GM12892 (cell line): ENCODE measurements around the gene AWAT2.
A peak's percentile ranks its signal among the peaks of the same experiment; 100 is the strongest.

Source experiments
- DNase-seq: peaks from one replicate; pipeline ENCODE4 v3.0.0; 2011; ENCODE audit not compliant: insufficient read length
- FAIRE-seq: peaks from 2 replicates; lab custom pipeline; 2011; peaks lifted over from hg19 to GRCh38; lab: Jason Lieb, UNC
- POLR2A ChIP-seq: IDR thresholded peaks from 2 replicates; pipeline ENCODE4 v1.6.1; 2011; ENCODE audit warnings: low read depth, low read length, control low read depth
- POLR2AphosphoS5 ChIP-seq: IDR thresholded peaks from 2 replicates; pipeline ENCODE4 v1.6.1; 2011; ENCODE audit warnings: low read depth, low read length, control low read depth
- TAF1 ChIP-seq: IDR thresholded peaks from 2 replicates; pipeline ENCODE4 v1.6.1; 2011; ENCODE audit warnings: low read depth, mild to moderate bottlenecking, control low read depth, low read length, borderline replicate concordance

The AWAT2 gene

DNA sequence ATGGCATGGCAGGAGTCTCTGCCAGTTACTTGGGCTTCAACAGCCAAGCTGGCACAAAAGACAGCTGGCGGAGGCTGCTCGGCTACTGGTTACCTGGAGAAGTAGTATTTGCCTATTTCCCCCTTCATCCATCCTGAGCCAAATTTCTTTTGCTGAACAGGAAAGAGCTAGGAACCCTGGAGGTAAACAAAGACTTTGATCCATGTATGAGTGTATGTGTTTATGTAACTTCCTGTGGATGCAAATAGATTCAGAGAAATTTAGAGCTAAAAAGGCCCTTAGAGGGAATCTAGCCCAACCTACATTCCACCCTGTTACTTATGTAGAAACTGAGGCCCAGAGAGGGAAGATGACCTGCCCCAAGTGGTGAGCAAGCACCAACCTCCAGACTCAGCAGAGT, 11.2 kb downstream of the AWAT2 start:
- FAIRE-seq: no peak
- TF ChIP-seq POLR2AphosphoS5: no peak
- no peak for TF ChIP-seq POLR2A
- no peak for TF ChIP-seq TAF1

DNA sequence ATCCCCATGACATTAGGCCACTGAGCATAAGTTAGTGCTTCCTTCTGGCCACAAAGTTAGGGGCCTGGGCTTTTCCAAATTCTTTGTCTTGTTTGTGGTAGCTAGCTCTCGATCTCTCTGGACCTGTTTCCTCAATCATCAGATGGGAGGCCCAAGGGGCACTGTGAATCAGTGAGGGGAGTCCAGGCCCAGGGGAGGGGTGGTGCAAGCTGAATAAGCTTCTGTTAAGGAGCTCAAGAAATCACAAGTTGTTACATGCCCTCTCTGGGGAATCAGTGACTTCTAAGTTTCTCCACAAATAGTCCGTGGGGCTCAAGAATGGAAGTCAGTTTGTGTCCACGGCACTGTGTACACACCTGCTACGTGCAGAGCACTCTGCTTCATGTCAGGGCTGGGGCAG, 15.1 kb downstream of the AWAT2 start:
- DNase-seq (no peak), FAIRE-seq (no peak)
- no peak for TF ChIP-seq TAF1

More for the DNA sequence above, 11.2 kb downstream of the AWAT2 start:
- DNase-seq: no peak

DNA sequence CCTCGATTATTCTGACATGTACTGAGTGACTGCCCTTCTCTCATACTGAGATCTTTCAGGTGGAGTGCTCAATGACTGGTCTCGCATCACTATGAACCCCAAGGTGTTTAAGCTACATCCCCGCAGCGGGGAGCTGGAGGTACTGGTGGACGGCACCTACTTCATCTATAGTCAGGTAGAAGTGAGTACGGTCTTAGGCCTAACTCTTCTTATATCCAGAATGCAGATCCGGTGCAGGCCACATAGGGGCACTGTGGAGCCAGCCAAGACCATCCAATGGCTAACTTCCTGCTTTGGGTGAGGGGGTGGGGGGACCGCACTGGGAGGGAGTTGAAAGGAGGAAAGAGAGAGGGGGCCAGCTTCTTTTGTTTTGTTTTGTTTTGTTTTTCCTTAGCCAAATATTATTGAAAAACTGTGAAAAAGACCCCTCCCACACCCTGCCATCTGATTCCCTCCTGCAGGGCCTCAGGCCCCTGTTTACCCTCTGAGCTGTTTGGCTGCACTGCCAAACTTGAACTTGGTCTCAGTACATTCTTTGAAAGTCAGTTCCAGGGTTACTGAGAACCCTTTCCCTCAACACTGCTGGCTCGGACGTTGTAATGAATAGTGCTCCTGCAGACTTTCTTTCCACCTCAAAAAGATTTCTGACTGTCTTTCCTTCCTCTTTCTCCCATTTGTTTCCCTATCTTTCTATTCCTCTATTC, 16.2 kb downstream of the AWAT2 start:
- DNase-seq: no peak
- TF ChIP-seq POLR2AphosphoS5 (no peak), TAF1 (no peak), POLR2A (no peak)
- FAIRE-seq: peak; percentile 67

DNA sequence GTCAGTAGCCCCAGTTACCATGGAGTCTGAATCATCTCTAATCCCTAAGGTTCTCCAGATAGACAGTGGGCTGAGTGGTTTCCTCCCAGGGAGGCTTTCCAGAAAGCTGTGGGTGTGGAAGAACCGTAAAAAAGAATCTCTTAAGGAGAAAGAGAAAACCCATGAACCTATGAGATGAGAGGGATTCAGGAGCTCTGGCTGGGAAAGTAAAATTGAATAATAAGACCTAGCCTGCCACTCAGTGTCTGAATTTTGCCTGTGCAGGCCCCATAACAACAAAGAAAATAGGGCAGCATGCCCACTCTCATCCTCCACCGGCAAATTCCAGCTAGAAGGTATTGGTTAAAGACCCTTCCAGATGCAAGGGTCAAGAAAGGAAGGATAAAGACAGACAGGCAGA, 16.9 kb downstream of the AWAT2 start:
- TF ChIP-seq POLR2A: no peak
- TF ChIP-seq TAF1: no peak
- TF ChIP-seq POLR2AphosphoS5: no peak
- FAIRE-seq: no peak

DNA sequence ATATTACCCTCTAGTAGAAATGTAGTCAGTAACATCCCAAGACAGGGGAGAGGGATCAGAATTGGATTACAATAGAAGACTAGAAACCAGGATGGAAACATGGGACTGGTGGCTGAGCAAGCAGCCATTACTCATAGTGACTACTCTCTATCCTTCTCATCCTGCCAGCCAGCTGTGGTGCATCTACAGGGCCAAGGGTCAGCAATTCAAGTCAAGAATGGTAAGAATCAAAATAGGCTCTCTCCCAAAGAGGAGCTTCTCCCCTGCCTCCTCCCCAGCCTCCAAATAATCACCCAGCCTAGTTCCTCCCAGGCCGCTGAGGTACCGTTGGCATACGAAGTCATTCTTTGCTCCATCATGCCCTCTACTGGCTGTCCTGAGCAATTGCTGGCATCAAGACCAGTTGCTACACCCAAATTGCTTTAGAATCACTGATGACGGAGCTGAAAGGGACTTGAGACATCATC, 19.4 kb downstream of the AWAT2 start:
- peak; percentile 32 for DNase-seq
- peak; percentile 93 for FAIRE-seq
- no peak for TF ChIP-seq POLR2AphosphoS5
- no peak for TF ChIP-seq TAF1
- no peak for TF ChIP-seq POLR2A

More for the DNA sequence above, 16.9 kb downstream of the AWAT2 start:
- no peak for DNase-seq

DNA sequence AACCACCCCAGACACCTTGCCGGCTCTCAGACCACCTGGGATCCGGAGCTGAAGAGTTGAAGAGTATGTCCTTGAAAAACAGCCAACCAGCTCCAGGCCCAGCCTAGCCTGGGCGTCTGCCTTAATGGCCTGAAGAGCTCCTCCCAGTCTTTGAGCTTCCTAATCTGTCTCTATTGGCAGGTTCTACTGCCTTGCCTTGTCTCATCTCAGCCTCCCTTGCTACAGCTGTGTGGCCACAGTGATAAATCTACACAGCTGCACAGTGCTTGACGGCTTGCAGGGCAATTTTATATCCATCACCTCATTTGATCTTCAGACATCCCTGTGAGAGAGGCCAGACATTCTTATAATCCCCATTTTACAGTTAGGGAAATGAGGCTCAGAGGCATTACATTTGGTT, 19.9 kb downstream of the AWAT2 start:
- FAIRE-seq (no peak), DNase-seq (no peak)
- TF ChIP-seq TAF1: no peak
- no peak for TF ChIP-seq POLR2A
- TF ChIP-seq POLR2AphosphoS5: no peak

DNA sequence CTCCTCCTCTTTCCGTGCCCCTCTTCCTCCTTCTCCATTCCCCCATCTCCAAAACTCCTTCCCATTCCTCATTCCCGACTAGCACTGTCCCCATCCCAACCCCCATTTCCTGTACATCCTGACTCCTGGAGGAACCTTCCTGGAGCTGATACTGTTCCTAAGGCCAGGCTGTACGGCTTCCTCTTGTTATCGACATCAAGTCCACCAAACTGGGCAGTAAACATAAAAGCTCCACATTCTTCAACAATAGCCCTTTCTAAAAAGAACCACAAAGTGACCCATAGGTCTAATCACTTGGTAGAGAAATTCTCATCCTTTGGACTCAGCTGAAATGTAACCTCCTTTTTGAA, 22.9 kb downstream of the AWAT2 start:
- FAIRE-seq (no peak), DNase-seq (no peak)
- TF ChIP-seq TAF1 (no peak), POLR2AphosphoS5 (no peak), POLR2A (no peak)

DNA sequence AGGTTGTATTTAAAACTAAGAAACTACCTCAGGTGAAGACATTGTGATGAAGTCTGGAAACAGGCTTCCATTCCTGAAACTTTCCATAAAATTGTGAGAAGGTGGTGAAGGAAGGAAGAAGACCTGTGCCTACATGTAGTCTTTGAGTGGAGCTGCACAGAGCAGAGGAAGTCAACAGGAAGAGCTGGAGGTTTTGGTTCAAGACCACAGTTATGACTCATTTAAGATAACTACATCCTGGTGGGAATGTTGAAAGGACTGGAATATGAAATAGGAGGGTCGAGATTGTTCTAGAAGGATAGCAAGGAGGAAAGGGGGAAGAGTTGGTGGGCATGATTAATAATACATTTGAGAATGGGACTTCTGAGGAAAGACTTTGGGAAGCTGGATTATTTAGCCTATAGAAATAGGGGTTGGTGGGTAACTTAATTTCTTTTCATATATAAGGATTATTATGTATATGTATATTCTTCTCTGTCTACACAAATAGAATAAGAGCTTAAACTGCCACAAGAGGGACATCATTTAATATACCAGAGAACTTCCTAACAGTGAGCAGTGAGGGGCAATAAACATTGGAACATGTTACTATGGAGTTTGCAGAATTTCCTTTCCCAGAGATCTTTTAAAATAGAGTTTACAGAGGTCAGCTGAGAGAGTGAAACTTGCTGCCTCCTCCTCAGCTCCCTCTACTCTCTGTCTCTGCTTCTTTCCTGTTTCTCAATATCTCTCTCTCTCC, 23.5 kb downstream of the AWAT2 start:
- TF ChIP-seq TAF1 (no peak), POLR2AphosphoS5 (no peak), POLR2A (no peak)
- no peak for DNase-seq
- no peak for FAIRE-seq

DNA sequence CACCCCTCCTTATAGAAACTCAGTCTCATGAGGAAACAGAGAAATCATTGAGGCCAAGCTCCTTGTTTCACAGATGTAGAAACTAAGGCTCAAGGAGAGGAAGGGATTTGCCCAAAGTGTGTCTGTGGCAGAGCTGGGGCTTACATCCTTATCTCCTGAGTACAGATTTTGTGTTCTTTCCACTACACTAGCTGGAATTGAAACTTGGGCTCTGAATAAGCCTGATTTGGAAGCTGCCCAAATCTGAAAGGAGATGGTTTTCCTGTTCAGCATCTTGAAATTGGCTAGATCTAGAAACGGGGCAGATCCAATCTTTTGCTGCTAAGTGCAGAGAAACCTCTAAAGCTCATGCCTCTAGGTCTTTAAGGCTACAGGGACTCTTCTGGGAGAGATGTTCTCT, 24.3 kb downstream of the AWAT2 start:
- DNase-seq: no peak
- no peak for FAIRE-seq
- no peak for TF ChIP-seq POLR2AphosphoS5
- TF ChIP-seq POLR2A: no peak
- no peak for TF ChIP-seq TAF1

DNA sequence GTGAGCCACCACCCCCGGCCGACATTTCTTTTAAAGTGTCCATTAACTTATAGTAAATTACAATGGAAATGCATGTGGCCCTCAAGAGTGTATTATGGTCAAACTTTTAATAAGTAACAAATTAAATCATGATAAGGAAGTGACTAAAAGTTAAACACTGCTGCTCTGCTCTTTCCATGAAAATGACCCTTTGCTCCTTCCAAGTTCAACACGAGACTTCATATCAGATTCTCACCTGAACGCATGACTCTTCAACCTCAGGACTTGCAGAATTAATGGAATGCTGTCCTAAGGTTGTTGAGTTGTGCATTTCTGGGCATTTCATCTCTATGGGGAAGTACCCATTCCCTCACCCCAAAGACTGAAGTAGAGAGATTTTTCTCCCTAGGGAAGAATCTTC, 27.1 kb downstream of the AWAT2 start:
- FAIRE-seq: no peak
- no peak for DNase-seq
- TF ChIP-seq TAF1: no peak
- TF ChIP-seq POLR2A: no peak
- TF ChIP-seq POLR2AphosphoS5: no peak

DNA sequence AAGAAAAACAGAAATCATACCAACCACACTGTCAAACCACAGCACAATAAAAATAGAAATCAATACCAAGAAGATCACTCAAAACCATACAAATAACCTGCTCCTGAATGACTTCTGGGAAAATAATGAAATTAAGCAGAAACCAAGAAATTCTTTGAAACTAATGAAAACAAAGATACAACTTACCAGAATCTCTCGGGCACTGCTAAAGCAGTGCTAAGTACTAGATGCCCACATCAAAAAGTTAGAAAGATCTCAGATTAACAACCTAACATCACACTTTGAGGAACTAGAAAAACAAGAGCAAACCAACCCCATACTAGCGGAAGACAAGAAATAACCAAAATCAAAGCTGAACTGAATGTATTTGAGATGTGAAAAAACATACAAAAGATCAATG, 33.2 kb downstream of the AWAT2 start:
- FAIRE-seq: no peak
- TF ChIP-seq TAF1 (no peak), POLR2AphosphoS5 (no peak), POLR2A (no peak)

More for the DNA sequence above, 33.2 kb downstream of the AWAT2 start:
- DNase-seq: no peak
